Aorta (tissue), 5 donors: ENCODE data around the gene ZNF750. TPM values are rescaled to one million over a fixed set of nuclear protein-coding genes. Genes with fewer than 3 reads are reported as not detected.

Source experiments
- ATAC-seq: fragments of 200-7000 bp; cut with Tn5 transposase; one replicate; pipeline ENCODE4 v1.9.1; 2022; ENCODE audit warnings: moderate library complexity; ENCODE audit not compliant: low FRiP score
- DNase-seq, 2 donors: peaks; one replicate each; pipeline ENCODE4 v3.0.0-alpha.2; 2020
- H3K27ac ChIP-seq, 2 donors: one replicate each; pipeline ENCODE4 v1.5.1; 2013; ENCODE audit warnings: low read length in 2 of 2, mild to moderate bottlenecking in 2 of 2, moderate library complexity in 2 of 2, control low read depth in 1 of 2, inconsistent platforms in 1 of 2, low read depth in 1 of 2
- H3K27me3 ChIP-seq, 2 donors: one replicate each; pipeline ENCODE4 v1.6.1; 2013; ENCODE audit warnings: control low read depth in 1 of 2, low read length in 1 of 2, mild to moderate bottlenecking in 1 of 2, moderate library complexity in 1 of 2; ENCODE audit not compliant: insufficient read depth in 2 of 2, control insufficient read depth in 1 of 2
- H3K36me3 ChIP-seq, 2 donors: one replicate each; pipeline ENCODE4 v1.6.1; 2013; ENCODE audit warnings: control low read depth in 1 of 2, low read length in 1 of 2, mild to moderate bottlenecking in 1 of 2; ENCODE audit not compliant: insufficient read depth in 2 of 2, control insufficient read depth in 1 of 2
- H3K4me1 ChIP-seq, 2 donors: one replicate each; pipeline ENCODE4 v1.6.1; 2013; ENCODE audit warnings: low read length in 2 of 2, control low read depth in 1 of 2, mild to moderate bottlenecking in 1 of 2, moderate library complexity in 1 of 2; ENCODE audit not compliant: insufficient read depth in 2 of 2, control insufficient read depth in 1 of 2
- H3K4me3 ChIP-seq, 2 donors: one replicate each; pipeline ENCODE4 v1.5.1; 2013; ENCODE audit warnings: low read length in 2 of 2, control low read depth in 1 of 2, mild to moderate bottlenecking in 1 of 2
- H3K9me3 ChIP-seq: one replicate; pipeline ENCODE4 v1.6.1; 2013; ENCODE audit warnings: mild to moderate bottlenecking, low read length; ENCODE audit not compliant: control insufficient read depth
- WGBS, 2 donors: extraction: QIAGEN DNeasy Blood & Tissue Kit; methylation state at CpG; one replicate each; pipeline ENCODE4 v1.1.7; 2013; 5-methylcytosine and 5-hydroxymethylcytosine counted together
- intact Hi-C, 2 donors: fragments of 100-400 bp; cut with DNase I; formaldehyde crosslinking; loops; one replicate each; pipeline versions ENCODE4 v1.14.2 to v1.15.0; 2022
- polyA plus RNA-seq, 2 donors: library from polyadenylated mRNA; stranded (reverse); fragments of 200-250 nt; gene quantifications; one replicate each; pipeline ENCODE4 v1.2.3, GENCODE V29; 2013
- total RNA-seq, 2 donors: library from RNA; stranded (reverse); fragmentation: NEBNext Ultra II Directional; extraction: Animal tissue kit (Norgen Biotek cat#: 25700); gene quantifications; one replicate each; pipeline ENCODE4 v1.2.1, GENCODE V29; 2021
- donor health status: healthy with polysubstance abuse.
- donor health status: Bipolar disorder and iron deficiency.
- donor health status: DM: no; HTN: no; CAD: no.
- donor health status: DM: no; HTN: no; CAD: no.
- donor health status: DM: yes; HTN: yes; CAD: no.

ZNF750 gene
- total and polyA plus RNA-seq, 4 donors, result 0.10 to 0.21 TPM; not detected in 2

DNA sequence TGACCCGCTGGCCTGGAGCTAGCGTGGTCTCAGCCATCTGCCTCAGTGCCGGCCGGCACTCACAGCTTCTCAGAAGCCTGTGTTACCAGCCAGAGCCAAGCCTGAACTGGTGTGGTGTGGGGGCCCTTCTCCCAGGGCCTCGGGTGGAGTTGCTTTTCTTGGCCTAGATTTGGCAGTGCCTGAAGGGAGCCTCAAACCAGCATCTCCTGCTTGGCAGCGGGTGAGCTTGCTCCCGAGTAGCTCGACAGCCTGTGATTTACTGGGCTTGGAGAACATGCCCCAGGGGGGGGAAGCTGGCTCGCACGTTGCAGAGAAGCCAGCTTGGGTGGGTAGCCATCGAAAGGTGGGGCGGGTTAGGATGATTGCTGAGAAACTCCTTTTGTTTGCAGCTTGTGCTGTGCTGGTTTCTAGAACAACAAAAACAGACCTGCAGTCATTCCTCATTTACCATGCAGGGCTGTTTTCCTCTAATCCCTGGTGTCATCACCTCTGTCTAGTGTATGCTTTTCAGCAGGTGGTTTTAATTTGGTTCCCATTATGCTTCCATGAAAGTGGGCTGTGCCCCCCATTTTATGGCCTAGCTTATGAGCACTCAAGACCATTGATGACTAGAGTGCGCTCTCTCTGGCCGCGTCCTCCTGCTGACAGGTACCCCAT, 45.7 kb downstream of the ZNF750 start:
- peak in 1 of 2 donors; percentile 74 for DNase-seq

GRCh38 chr17:82791532-82791931, 48.3 kb downstream of the ZNF750 start:
- Histone ChIP-seq H3K27ac (no peak overlapping the region), H3K4me3 (no peak overlapping the region), H3K27me3 (no peaks in the 10 kb centered on the region), H3K36me3 (no peaks in the 10 kb centered on the region), H3K9me3 (no peaks in the 10 kb centered on the region), H3K4me1 (no peaks in the 10 kb centered on the region)
- intact Hi-C loops, result no loop called here
- DNase-seq (no peak), ATAC-seq (no peak)
- WGBS, 2 donors, result 85 to 88% methylated on average over 12 of the region's 12 CpGs

More for the DNA sequence above, 45.7 kb downstream of the ZNF750 start:
- Histone ChIP-seq H3K27ac (no peak overlapping the region), H3K4me1 (no peaks in the 10 kb centered on the region), H3K27me3 (no peaks in the 10 kb centered on the region), H3K9me3 (no peaks in the 10 kb centered on the region), H3K4me3 (no peak overlapping the region), H3K36me3 (no peaks in the 10 kb centered on the region)
- 29 to 32% methylated on average over 14 to 15 of the region's 15 CpGs for WGBS, 2 donors
- intact Hi-C loops, result no loop called here
- ATAC-seq, result peak; percentile 74

- ATAC-seq (no peak), DNase-seq (no peak)
- Histone ChIP-seq H3K4me3 (no peak overlapping the region), H3K27ac (no peak overlapping the region), H3K27me3 (no peaks in the 10 kb centered on the region), H3K9me3 (no peaks in the 10 kb centered on the region), H3K36me3 (no peaks in the 10 kb centered on the region), H3K4me1 (no peaks in the 10 kb centered on the region)
- intact Hi-C loops, result no loop called here
- WGBS, 2 donors, result 92 to 96% methylated on average over 13 of the region's 13 CpGs
Observed at GRCh38 chr17:82790391-82790790, 49.4 kb downstream of the ZNF750 start.

DNA sequence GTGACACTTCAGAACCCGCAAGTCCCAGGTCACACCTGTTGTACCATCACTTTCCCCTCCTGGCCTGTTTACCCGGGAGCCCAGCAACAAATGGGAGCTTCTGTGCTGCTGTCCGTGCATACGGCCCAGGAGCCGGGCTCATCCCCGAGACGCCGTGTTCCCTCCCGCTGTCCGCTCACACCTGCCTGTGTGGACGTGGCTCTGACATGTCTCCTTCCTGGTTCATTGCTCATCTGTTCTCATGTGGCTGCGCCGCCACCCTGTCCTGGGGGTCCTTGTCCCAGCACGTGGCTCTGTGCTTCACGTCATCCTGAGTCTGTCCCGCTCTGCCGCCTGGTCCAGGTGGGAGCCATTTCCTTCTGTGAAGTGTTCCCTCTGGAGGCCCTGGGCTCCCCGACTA, 50.0 kb downstream of the ZNF750 start:
- ATAC-seq (peak; percentile 8), DNase-seq (no peak)
- intact Hi-C loops, result loop anchor here in 1 of 2 donors (10.0 kb wide), 1 partner anchor 85 kb away; no protein-coding TSS in a partner anchor
- H3K27me3 ChIP-seq, result no peaks in the 10 kb centered on the region
- H3K9me3 ChIP-seq, result no peaks in the 10 kb centered on the region
- H3K27ac ChIP-seq, result no peak overlapping the region
- WGBS, 2 donors, result 96 to 97% methylated on average over 18 of the region's 18 CpGs
- no peaks in the 10 kb centered on the region for H3K4me1 ChIP-seq
- H3K36me3 ChIP-seq, result no peaks in the 10 kb centered on the region
- H3K4me3 ChIP-seq, result no peak overlapping the region

- intact Hi-C loops, result loop anchor here in 1 of 2 donors (10.0 kb wide), 1 partner anchor 86 kb away; no protein-coding TSS in a partner anchor
- WGBS, 2 donors, result 93 to 94% methylated on average over 19 of the region's 19 CpGs
- Histone ChIP-seq H3K4me1 (no peaks in the 10 kb centered on the region), H3K4me3 (no peak overlapping the region), H3K27me3 (no peaks in the 10 kb centered on the region), H3K9me3 (no peaks in the 10 kb centered on the region), H3K27ac (no peak overlapping the region), H3K36me3 (no peaks in the 10 kb centered on the region)
- ATAC-seq (no peak), DNase-seq (no peak)
Observed at GRCh38 chr17:82789051-82789592, 50.7 kb downstream of the ZNF750 start.

DNA sequence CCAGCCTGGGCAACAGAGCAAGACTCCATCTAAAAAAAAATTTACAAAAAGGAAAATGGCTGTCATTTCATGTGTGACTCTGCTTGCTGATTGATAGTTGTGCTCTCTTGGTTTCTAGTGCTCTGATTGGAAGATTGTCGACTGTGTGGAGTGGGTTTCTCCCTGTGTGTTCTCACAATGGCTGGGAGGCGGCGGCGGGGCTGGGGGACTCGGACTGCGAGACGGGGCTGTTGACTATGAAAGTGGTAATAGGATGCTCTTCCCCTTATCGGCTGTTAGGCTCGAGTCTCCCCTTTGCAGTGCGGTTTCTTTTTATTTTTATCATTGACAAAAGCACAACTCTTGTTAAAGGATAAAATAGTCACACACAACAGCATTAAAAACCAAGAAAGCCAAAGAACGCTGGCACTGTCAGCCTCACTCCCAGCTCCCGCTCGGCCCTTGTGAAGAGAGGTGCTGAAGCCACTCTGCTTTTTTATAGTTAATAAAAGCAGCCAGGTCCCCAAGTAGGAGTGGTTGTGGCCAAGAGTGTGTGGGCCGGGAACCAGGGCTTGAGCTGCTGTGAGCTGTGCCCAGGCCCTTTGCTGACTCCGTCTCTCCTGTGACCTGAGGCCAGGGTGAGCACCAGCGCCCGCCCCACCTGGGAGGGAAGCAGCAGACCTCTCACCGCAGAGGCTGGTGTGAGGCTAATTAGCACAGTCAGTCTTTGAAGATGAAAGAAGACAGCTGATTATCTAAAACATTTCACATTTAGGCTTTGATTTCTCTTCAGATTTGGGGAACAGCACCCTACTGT, 51.4 kb downstream of the ZNF750 start:
- no peak for DNase-seq
- ATAC-seq, result no peak
- intact Hi-C loops, result loop anchor here in 1 of 2 donors (10.0 kb wide), 1 partner anchor 86 kb away; no protein-coding TSS in a partner anchor

DNA sequence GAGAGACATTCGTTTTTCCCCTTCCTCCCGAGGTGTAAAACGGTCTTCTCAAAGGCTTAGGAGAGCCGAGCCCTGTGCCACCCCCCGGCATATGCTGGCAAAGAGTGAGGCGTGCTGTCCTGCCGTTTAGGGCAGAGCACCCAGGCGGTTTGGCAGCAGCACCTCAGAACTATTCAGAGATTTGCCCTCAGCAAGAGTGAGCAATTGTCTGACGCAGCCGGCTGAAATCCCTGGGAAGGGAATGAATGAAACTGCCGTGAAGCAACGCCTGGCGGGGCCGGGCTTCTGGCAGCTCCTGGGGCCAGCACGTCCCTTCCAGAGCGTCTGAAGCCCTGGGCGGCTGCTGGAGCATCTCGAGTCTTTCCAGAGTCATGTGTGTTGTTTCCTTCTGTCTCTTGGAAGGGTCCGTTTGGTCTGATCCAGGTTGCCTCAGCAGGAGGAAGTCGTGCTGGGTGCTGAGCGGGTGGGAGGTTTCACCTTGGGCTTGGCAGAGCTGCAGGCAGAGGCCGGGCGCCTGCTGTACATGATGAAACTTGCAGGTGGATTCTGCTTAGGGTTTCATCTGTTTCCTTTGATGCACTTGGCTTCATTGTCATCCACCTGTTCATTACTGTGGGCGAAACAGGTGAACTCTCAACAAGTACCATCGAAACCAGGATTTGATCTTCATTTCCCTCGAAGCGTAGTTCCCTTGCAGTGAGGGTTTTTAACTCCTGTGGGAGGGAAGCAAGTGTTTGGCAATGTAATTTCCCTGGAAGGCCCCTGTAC, 52.6 kb downstream of the ZNF750 start:
- intact Hi-C loops, result loop anchor here in 1 of 2 donors (10.0 kb wide), 1 partner anchor 88 kb away; no protein-coding TSS in a partner anchor
- Histone ChIP-seq H3K27ac (no peak overlapping the region), H3K36me3 (peaks cover 0 to 5% of the 10 kb centered on the region in 2 donors), H3K4me1 (no peaks in the 10 kb centered on the region), H3K9me3 (no peaks in the 10 kb centered on the region), H3K4me3 (no peak overlapping the region), H3K27me3 (no peaks in the 10 kb centered on the region)
- WGBS, 2 donors, result 92 to 93% methylated on average over 27 of the region's 27 CpGs
- peak in 1 of 2 donors; percentile 87 for DNase-seq
- peak; percentile 59 for ATAC-seq

More for the DNA sequence above, 51.4 kb downstream of the ZNF750 start:
- Histone ChIP-seq H3K27ac (no peak overlapping the region), H3K9me3 (no peaks in the 10 kb centered on the region), H3K4me1 (no peaks in the 10 kb centered on the region), H3K36me3 (peaks cover 0 to under 1% of the 10 kb centered on the region in 2 donors), H3K27me3 (no peaks in the 10 kb centered on the region), H3K4me3 (no peak overlapping the region)
- WGBS, 2 donors, result 87 to 91% methylated on average over 18 of the region's 18 CpGs

GRCh38 chr17:82786427-82786826, 53.4 kb downstream of the ZNF750 start:
- WGBS, 2 donors, result 97 to 99% methylated on average over 9 to 10 of the region's 10 CpGs

More at GRCh38 chr17:82786427-82786826, 53.4 kb downstream of the ZNF750 start:
- peaks cover 0 to 5% of the 10 kb centered on the region in 2 donors for H3K36me3 ChIP-seq
- H3K27ac ChIP-seq, result no peak overlapping the region
- ATAC-seq, result no peak
- H3K4me1 ChIP-seq, result no peaks in the 10 kb centered on the region
- no peak overlapping the region for H3K4me3 ChIP-seq
- H3K27me3 ChIP-seq, result no peaks in the 10 kb centered on the region
- no peaks in the 10 kb centered on the region for H3K9me3 ChIP-seq
- intact Hi-C loops, result loop anchor here in 1 of 2 donors (10.0 kb wide), 1 partner anchor 88 kb away; no protein-coding TSS in a partner anchor
- DNase-seq, result no peak
